K562 (cell line): ENCODE data around the gene CLIC3. TPM values are rescaled to one million over a fixed set of nuclear protein-coding genes. Genes with fewer than 3 reads are reported as not detected.

ENCODE experiments used
- ARID2 ChIP-seq: fragments of 450-650 bp; IDR thresholded peaks from 2 replicates; pipeline ENCODE4 v1.6.1; 2017; ENCODE audit warnings: antibody characterized with exemption, mild to moderate bottlenecking
- HMGN3 ChIP-seq: IDR thresholded peaks from 2 replicates; pipeline ENCODE4 v1.6.1; 2011; ENCODE audit warnings: borderline replicate concordance, low read depth, mild to moderate bottlenecking, mixed read lengths, low read length; ENCODE audit not compliant: insufficient read length; ENCODE audit errors: extremely low read depth
- MTA3 ChIP-seq: fragments of 450-650 bp; formaldehyde crosslinking; IDR thresholded peaks from 2 replicates; pipeline ENCODE4 v1.6.1; 2017; ENCODE audit warnings: mild to moderate bottlenecking, borderline replicate concordance
- MYNN ChIP-seq, 2 experiments: sonication (generic); formaldehyde crosslinking in 1 of 2; IDR thresholded peaks; 2 replicates each; pipeline versions ENCODE4 v1.5.0 to v1.6.1; 2016 to 2020; ENCODE audit warnings: antibody characterized with exemption in 1 of 2, missing genetic modification reagents in 1 of 2
- NR4A1 ChIP-seq, 2 experiments: fragments of 250-450 bp in 1 of 2; fragments of 450-650 bp in 1 of 2; sonication (Bioruptor Pico) in 1 of 2; IDR thresholded peaks; 2 replicates each; pipeline versions ENCODE4 v1.4.0 to v1.6.1; 2016 to 2020; ENCODE audit warnings: mild to moderate bottlenecking in 2 of 2, missing compliant biosample characterization in 1 of 2, missing genetic modification characterization in 1 of 2, moderate library complexity in 1 of 2
- POLR2G ChIP-seq: fragments of 200-400 bp; formaldehyde crosslinking; IDR thresholded peaks from 2 replicates; pipeline ENCODE4 v1.6.1; 2017; ENCODE audit warnings: low read depth, mild to moderate bottlenecking, antibody characterized with exemption, low read length, moderate library complexity
- POLR2H ChIP-seq: IDR thresholded peaks from 2 replicates; pipeline ENCODE4 v1.6.1; 2016; ENCODE audit warnings: missing genetic modification characterization, low read depth, mild to moderate bottlenecking, control low read depth, missing compliant biosample characterization, moderate library complexity
- RB1 ChIP-seq: fragments of 450-650 bp; IDR thresholded peaks from 2 replicates; pipeline ENCODE4 v1.6.1; 2017; ENCODE audit warnings: low read depth, mild to moderate bottlenecking
- RCOR1 ChIP-seq, 2 experiments: IDR thresholded peaks; 2 replicates each; pipeline ENCODE4 v1.6.1; 2012; ENCODE audit warnings: low read depth in 2 of 2, low read length in 2 of 2, borderline replicate concordance in 1 of 2, improper control_type of control experiment in 1 of 2
- SRF ChIP-seq, 2 experiments: fragments of 250-450, 450-650 bp in 1 of 2; sonication (Bioruptor Pico) in 1 of 2; sonication (generic) in 1 of 2; formaldehyde crosslinking; IDR thresholded peaks; 2 replicates each; pipeline versions ENCODE4 v1.5.0 to v1.5.1; 2020 to 2022; ENCODE audit warnings: mild to moderate bottlenecking in 1 of 2, missing genetic modification reagents in 1 of 2
- TRIM24 ChIP-seq, 2 experiments: fragments of 450-650 bp; IDR thresholded peaks; 2 replicates each; pipeline ENCODE4 v1.6.1; 2016
- ZNF444 ChIP-seq: fragments of 250-450 bp; sonication (Bioruptor Pico); IDR thresholded peaks from 2 replicates; pipeline ENCODE4 v1.4.0; 2020; ENCODE audit warnings: mild to moderate bottlenecking, moderate library complexity
- ZNF75A ChIP-seq: fragments of 450-650 bp; formaldehyde crosslinking; IDR thresholded peaks from 2 replicates; pipeline ENCODE4 v1.4.0; 2020; ENCODE audit warnings: mild to moderate bottlenecking
- polyA plus RNA-seq, 8 experiments: library from polyadenylated mRNA; depleted of rRNA in 4 of 8; stranded (reverse) in 5 of 8; unstranded in 3 of 8; fragments of >200 nt; fragmentation: Nextera tagmentation in 2 of 8; fragmentation: Illumina TruSeq in 1 of 8; extraction: Ambion mirVana in 2 of 8; extraction: Trizol in 1 of 8; gene quantifications; 2 replicates each; pipeline versions ENCODE4 v1.2.1 to v1.2.3, GENCODE V29; 2011 to 2014; ENCODE audit warnings: inconsistent platforms in 1 of 8, missing spikeins in 1 of 8
- total RNA-seq, 7 experiments: library from RNA; depleted of rRNA in 6 of 7; stranded (reverse); fragments of >200 nt in 6 of 7; fragmentation: Illumina TruSeq in 2 of 7; extraction: Trizol in 2 of 7; gene quantifications; 2 replicates each; pipeline versions ENCODE4 v1.2.1 to v1.2.3, GENCODE V29; 2011 to 2021; ENCODE audit warnings: low replicate concordance in 1 of 7
- TF ChIP-seq, protein P1 (sequence below): fragments of 250-450 bp; sonication (Bioruptor Pico); IDR thresholded peaks from 2 replicates; pipeline ENCODE4 v1.5.0; 2021; ENCODE audit warnings: mild to moderate bottlenecking, borderline replicate concordance
- TF ChIP-seq, protein P2 (sequence below): sonication (generic); formaldehyde crosslinking; IDR thresholded peaks from 2 replicates; pipeline ENCODE4 v1.8.0; 2022; ENCODE audit warnings: missing genetic modification reagents, mild to moderate bottlenecking, moderate library complexity, borderline replicate concordance
- TF ChIP-seq, protein P3 (sequence below): fragments of 450-650 bp; IDR thresholded peaks from 2 replicates; pipeline ENCODE4 v1.6.1; 2016; ENCODE audit warnings: low read depth, mild to moderate bottlenecking, moderate library complexity
- TF ChIP-seq, protein P4 (sequence below): sonication (generic); formaldehyde crosslinking; IDR thresholded peaks from 2 replicates; pipeline ENCODE4 v1.8.1; 2023; ENCODE audit warnings: mild to moderate bottlenecking, missing genetic modification reagents
- TF ChIP-seq, protein P5 (sequence below), 3 experiments: fragments of 200-800 bp in 1 of 3; sonication (Bioruptor generic) in 1 of 3; sonication (generic) in 1 of 3; formaldehyde crosslinking in 1 of 3; IDR thresholded peaks; 2 replicates each; pipeline versions ENCODE4 v1.6.1 to v1.8.0; 2016 to 2022; ENCODE audit warnings: mild to moderate bottlenecking in 2 of 3, missing compliant biosample characterization in 2 of 3, missing genetic modification characterization in 2 of 3, missing genetic modification reagents in 1 of 3

The CLIC3 gene
- total and polyA plus RNA-seq, 9 of the 15 experiments (the other 6 are each of a cell fraction or from before 2014, with no cell fraction given), result 0.27 to 0.29 TPM; not detected in 7

DNA sequence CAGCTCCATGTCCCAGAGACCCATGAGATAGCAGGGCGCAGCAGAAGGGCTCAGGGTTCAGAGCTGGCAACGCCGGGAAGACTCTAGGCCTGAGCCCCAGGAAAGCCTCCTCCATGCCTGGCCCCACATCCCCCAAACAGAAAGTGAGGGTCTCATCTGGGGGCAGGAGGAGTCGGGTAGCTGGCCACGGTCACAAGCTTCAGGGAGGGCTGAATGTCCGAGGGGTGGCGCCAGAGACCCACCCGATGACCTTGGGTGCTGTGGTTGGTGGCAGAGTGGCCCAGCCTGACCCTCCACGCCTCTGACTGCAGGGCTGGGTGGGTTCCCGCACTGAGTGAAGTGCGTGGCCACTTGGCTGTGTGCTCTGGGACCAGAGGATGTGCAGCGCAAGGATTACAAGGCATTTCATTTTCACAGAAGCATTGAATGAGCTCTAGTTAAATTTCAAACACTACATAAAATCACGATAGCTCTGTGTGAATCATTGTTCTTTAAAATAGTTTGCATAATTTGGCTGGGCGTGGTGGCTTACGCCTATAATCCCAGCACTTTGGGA, 48.3 kb downstream of the CLIC3 start (continued):
- TF ChIP-seq, protein P1, sequence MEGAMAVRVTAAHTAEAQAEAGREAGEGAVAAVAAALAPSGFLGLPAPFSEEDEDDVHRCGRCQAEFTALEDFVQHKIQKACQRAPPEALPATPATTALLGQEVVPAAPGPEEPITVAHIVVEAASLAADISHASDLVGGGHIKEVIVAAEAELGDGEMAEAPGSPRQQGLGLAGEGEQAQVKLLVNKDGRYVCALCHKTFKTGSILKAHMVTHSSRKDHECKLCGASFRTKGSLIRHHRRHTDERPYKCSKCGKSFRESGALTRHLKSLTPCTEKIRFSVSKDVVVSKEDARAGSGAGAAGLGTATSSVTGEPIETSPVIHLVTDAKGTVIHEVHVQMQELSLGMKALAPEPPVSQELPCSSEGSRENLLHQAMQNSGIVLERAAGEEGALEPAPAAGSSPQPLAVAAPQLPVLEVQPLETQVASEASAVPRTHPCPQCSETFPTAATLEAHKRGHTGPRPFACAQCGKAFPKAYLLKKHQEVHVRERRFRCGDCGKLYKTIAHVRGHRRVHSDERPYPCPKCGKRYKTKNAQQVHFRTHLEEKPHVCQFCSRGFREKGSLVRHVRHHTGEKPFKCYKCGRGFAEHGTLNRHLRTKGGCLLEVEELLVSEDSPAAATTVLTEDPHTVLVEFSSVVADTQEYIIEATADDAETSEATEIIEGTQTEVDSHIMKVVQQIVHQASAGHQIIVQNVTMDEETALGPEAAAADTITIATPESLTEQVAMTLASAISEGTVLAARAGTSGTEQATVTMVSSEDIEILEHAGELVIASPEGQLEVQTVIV (CRISPR knock-in tag), result no peak
- TF ChIP-seq POLR2G (no peak), NR4A1 (CRISPR knock-in tag; IDR thresholded peaks at IDR 0.05) (no peak), NR4A1 (tag; IDR thresholded peaks at IDR 0.05) (no peak), RB1 (peak; percentile 52; the same call in 1 of the 2 replicates), ZNF444 (CRISPR knock-in tag) (no peak), ARID2 (peak; percentile 52; the same call in 1 of the 2 replicates), HMGN3 (no peak), TRIM24 (IDR thresholded peaks at IDR 0.05) (no peak), POLR2H (tag) (no peak), ZNF75A (no peak), RCOR1 (IDR thresholded peaks at IDR 0.05; ENCODE audit: borderline replicate concordance in 1 of 2, low read depth in 2 of 2, low read length in 2 of 2) (peak in 1 of 2 experiments; percentile 39; a peak in 1 of 4 replicates), MTA3 (peak; percentile 60; the same call in 1 of the 2 replicates), MYNN (IDR thresholded peaks at IDR 0.05) (peak; percentile 81; the same call in 1 of the 2 replicates), MYNN (CRISPR knock-in tag; IDR thresholded peaks at IDR 0.05) (no peak), SRF (CRISPR knock-in tag; IDR thresholded peaks at IDR 0.05) (no peak)
- TF ChIP-seq, protein P2, sequence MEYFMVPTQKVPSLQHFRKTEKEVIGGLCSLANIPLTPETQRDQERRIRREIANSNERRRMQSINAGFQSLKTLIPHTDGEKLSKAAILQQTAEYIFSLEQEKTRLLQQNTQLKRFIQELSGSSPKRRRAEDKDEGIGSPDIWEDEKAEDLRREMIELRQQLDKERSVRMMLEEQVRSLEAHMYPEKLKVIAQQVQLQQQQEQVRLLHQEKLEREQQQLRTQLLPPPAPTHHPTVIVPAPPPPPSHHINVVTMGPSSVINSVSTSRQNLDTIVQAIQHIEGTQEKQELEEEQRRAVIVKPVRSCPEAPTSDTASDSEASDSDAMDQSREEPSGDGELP (CRISPR knock-in tag), result peak; percentile 33; the same call in 1 of the 2 replicates
- TF ChIP-seq, protein P3, sequence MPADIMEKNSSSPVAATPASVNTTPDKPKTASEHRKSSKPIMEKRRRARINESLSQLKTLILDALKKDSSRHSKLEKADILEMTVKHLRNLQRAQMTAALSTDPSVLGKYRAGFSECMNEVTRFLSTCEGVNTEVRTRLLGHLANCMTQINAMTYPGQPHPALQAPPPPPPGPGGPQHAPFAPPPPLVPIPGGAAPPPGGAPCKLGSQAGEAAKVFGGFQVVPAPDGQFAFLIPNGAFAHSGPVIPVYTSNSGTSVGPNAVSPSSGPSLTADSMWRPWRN, result no peak
- TF ChIP-seq, protein P4, sequence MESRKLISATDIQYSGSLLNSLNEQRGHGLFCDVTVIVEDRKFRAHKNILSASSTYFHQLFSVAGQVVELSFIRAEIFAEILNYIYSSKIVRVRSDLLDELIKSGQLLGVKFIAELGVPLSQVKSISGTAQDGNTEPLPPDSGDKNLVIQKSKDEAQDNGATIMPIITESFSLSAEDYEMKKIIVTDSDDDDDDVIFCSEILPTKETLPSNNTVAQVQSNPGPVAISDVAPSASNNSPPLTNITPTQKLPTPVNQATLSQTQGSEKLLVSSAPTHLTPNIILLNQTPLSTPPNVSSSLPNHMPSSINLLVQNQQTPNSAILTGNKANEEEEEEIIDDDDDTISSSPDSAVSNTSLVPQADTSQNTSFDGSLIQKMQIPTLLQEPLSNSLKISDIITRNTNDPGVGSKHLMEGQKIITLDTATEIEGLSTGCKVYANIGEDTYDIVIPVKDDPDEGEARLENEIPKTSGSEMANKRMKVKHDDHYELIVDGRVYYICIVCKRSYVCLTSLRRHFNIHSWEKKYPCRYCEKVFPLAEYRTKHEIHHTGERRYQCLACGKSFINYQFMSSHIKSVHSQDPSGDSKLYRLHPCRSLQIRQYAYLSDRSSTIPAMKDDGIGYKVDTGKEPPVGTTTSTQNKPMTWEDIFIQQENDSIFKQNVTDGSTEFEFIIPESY, result peak; percentile 73; the same call in 1 of the 2 replicates
- TF ChIP-seq, protein P5, sequence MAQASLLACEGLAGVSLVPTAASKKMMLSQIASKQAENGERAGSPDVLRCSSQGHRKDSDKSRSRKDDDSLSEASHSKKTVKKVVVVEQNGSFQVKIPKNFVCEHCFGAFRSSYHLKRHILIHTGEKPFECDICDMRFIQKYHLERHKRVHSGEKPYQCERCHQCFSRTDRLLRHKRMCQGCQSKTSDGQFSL (CRISPR knock-in tag; IDR thresholded peaks at IDR 0.05), result no peak
- TF ChIP-seq, protein P5 (tag; IDR thresholded peaks at IDR 0.05), result no peak
